ENCODE data around the gene SLC19A3. TPM values are rescaled to one million over a fixed set of nuclear protein-coding genes. Genes with fewer than 3 reads are reported as not detected.
"Not testable (repeated sequence)": the region's sequence is repeated elsewhere in the genome, so short reads cannot be mapped to it uniquely, and the experiment has no call there.

Gene SLC19A3
- not detected in 2 replicates for total RNA-seq (2014; rRNA removed; shearing (Covaris generic))

DNA sequence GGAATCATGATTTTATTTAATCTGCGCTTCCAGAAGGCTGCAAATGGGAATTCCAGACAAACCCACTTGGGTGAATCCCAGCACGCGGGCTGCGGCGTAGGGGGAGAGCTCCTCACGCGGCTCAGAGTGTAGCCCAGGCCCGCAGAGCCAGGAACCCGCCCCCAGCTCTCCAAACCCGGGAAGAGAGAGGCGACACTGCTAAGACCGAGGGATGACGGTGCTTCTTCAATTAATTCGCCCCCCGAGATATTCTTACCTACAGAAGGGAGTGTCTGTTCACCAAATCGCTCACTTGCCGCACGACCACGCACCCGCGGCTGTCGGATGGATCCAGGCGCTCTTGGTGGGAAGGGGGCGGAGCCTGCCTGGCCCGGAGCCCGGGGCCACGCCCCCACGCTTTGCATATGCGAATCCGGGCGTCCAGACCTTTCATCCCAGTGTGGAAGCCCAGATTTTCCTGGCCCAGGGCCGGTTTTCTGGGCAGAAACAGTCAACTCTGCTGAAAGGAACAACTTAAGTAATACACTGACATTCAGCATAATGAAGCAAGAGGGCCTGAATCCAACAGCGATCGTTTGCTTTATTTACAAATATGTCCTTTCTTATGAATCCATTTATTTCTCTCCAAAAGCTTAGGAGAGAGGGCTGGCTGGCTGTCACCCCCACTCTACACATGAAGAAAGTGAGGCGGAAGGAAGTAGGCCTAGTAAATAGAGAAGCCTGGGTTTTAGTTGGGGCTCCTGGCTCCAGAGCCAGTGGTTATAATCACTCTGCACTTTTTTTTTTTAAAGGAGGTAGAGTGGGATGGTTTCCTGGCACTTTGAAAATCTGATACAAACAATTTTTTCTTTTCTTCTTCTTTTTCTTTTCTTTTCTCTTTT lies at the start of gene SLC19A3:
Gene SLC19A3 (minus strand): TSS at position 342 of the 881 bp plus-strand sequence. CDS start 15,710 bp downstream, outside the sequence.
- DNase-seq: no peak
- Histone ChIP-seq H3K27me3 (no peaks in the 10 kb centered on the region), H3K4me1 (no peaks in the 10 kb centered on the region), H3K4me3 (no peak within 1 kb of the TSS), H3K27ac (no peak within 1 kb of the TSS), H3K36me3 (no peaks in the 10 kb centered on the region), H3K9me3 (replicated peaks) (no peaks in the 10 kb centered on the region)

GRCh38 chr2:227766373-227766883 lies 48.6 kb upstream of the SLC19A3 start:
- no peaks in the 10 kb centered on the region for H3K36me3 ChIP-seq
- peak; percentile 73 to 90 for DNase-seq
- H3K9me3 ChIP-seq (replicated peaks): no peaks in the 10 kb centered on the region
- H3K27ac ChIP-seq: no peak overlapping the region
- H3K4me3 ChIP-seq: no peak overlapping the region
- no peaks in the 10 kb centered on the region for H3K27me3 ChIP-seq
- H3K4me1 ChIP-seq: no peaks in the 10 kb centered on the region

- DNase-seq: no peak
- H3K4me1 ChIP-seq: no peaks in the 10 kb centered on the region
- no peaks in the 10 kb centered on the region for H3K36me3 ChIP-seq
- no peak overlapping the region for H3K4me3 ChIP-seq
- no peaks in the 10 kb centered on the region for H3K27me3 ChIP-seq
- no peak overlapping the region for H3K27ac ChIP-seq
- no peaks in the 10 kb centered on the region for H3K9me3 ChIP-seq (replicated peaks)
Observed at GRCh38 chr2:227765788-227766372, 48.1 kb upstream of the SLC19A3 start.

DNA sequence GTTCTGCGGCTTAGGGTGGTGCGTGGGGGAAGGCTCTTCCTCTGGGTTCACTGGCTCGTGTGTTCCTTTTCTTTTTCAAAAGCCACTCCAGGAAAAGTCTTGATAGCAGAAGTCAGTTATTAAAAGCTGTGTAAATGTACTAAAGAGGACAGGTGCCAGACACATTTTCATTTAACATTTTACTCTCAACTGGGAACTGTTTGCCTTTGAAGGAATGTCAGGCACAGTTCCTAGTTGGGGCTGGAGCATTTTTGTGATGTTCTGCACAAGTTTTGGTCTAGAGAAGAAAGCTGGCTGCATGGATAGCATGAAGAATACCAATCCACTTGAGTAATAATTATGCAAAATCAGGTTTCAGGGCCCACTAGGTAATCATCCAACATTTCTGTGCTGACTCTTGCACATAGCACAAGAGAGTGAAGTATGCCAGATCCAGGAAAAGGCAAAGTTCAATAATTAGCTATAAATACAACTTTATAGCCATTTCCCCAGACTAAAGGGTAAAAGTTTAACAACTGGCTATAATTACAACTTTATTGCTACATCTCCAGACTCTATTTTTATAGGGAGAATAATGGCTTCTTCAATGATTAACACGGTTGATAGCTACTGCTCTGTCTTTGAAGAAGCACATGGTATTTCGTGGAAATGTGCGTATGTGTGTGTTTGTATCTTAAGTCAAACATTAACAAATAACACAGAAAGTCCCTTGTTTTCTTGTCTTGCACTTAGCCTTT lies 44.1 kb upstream of the SLC19A3 start:
- H3K36me3 ChIP-seq: no peaks in the 10 kb centered on the region
- H3K4me1 ChIP-seq: no peaks in the 10 kb centered on the region
- H3K27me3 ChIP-seq: no peaks in the 10 kb centered on the region
- no peak overlapping the region for H3K4me3 ChIP-seq
- no peak overlapping the region for H3K27ac ChIP-seq
- no peak for DNase-seq
- H3K9me3 ChIP-seq (replicated peaks): no peaks in the 10 kb centered on the region

DNA sequence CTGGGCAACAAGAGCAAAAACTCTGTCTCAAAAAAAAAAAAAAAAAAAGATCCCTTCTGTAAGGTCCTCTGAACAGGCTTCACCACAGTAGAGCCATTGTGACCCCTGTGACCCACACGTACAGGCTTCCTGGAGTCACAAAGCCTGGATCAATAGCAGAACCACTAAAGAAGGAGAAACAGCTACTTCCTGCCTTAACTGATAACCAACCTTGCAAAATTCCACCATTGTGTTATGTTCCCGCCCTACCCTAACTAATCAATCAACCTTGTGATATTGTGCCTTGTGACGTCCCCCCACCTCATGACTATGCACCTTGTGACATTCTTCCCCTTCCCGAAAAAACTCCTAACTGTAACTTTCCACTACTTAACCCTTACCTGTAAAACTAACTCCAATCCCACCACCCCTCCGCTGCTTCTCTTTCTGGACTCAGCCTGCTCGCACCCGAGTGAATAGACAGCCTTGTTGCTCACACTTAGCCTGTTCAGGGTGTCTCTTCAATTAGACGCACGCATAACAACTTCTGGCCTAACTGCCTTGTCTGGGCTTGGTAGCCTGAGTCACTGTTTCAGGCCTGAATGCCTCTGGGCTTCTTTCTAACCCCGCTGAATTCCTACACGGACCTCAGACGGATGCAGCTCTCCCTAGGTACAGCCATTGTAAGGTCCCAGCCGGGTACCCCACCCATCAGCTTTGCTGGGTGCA lies 41.7 kb upstream of the SLC19A3 start:
- H3K27ac ChIP-seq: no peak overlapping the region
- H3K9me3 ChIP-seq (replicated peaks): no peaks in the 10 kb centered on the region
- H3K36me3 ChIP-seq: no peaks in the 10 kb centered on the region
- H3K27me3 ChIP-seq: no peaks in the 10 kb centered on the region
- H3K4me1 ChIP-seq: no peaks in the 10 kb centered on the region
- no peak for DNase-seq
- H3K4me3 ChIP-seq: no peak overlapping the region

DNA sequence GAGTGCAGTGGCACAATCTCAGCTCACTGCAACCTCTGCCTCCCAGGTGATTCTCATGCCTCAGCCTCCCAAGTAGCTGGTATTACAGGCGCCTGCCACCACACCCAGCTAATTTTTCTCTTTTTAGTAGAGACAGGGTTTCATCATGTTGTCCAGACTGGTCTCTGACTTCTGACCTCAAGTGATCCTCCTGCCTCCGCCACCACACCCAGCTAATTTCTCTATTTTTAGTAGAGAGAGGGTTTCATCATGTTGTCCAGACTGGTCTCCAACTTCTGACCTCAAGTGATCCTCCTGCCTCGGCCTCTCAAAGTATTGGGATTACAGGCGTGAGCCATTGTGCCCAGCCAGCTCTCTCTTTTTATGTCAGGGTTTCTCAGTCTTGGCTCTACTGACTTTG lies 38.4 kb upstream of the SLC19A3 start:
- H3K36me3 ChIP-seq; H3K4me1 ChIP-seq; H3K9me3 ChIP-seq (replicated peaks); H3K27me3 ChIP-seq; DNase-seq; H3K4me3 ChIP-seq; H3K27ac ChIP-seq: not testable (repeated sequence)

DNA sequence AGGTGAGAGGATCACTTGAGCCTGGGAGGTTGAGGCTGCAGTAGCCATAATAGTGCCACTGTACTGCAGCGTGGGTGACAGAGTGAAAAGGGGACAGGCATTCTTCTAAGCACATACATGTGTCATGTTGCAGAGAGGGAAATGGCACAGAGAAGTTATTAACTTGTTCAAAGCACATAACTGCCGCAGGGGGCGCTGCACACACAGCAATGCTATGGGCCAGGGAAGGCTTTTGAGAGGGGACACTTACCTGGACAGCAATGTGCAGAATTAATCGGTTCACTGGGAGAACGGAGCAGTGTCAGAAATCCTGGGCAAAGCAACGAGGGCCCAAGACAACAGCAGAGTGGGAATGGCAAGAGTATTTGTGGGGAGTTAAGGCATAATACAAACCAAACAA lies 30.3 kb upstream of the SLC19A3 start:
- peak in 1 of 2 experiments; percentile 34 for DNase-seq
- 0 out of 2 replicates have a peak, but pooled peaks cover 3% of the 10 kb centered on the region for H3K27me3 ChIP-seq
- H3K4me3 ChIP-seq: no peak overlapping the region
- H3K9me3 ChIP-seq (replicated peaks): no peaks in the 10 kb centered on the region
- H3K36me3 ChIP-seq: no peaks in the 10 kb centered on the region
- H3K27ac ChIP-seq: no peak overlapping the region
- H3K4me1 ChIP-seq: no peaks in the 10 kb centered on the region

GRCh38 chr2:227745594-227745993 lies 27.8 kb upstream of the SLC19A3 start, which contains the start of gene SCYGR8:
Gene SCYGR8, plus strand, starts transcription at chr2:227745894. Its CDS starts 0 bp downstream, at chr2:227745894.
- Histone ChIP-seq H3K27me3 (0 out of 2 replicates have a peak, but pooled peaks cover 3% of the 10 kb centered on the region), H3K27ac (no peak within 1 kb of the TSS), H3K36me3 (no peaks in the 10 kb centered on the region), H3K4me3 (no peak within 1 kb of the TSS), H3K9me3 (replicated peaks) (no peaks in the 10 kb centered on the region), H3K4me1 (no peaks in the 10 kb centered on the region)
- DNase-seq: no peak

DNA sequence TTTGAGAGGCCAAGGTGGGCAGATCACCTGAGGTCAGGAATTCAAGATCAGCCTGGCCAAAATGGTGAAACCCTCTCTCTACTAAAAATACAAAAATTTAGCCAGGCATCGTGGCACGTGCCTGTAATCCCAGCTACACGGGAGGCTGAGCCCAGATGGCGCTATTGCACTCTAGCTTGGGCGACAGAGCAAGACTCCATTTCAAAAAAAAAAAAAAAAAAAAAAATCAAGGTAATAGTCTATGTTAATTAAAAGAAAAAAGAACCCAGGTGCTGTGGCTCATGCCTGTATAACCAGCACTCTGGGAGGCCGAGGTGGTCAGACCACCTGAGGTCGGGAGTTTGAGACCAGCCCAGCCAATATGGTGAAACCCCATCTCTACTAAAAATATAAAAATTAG lies 22.9 kb upstream of the SLC19A3 start:
- not testable (repeated sequence) for H3K27me3 ChIP-seq; H3K36me3 ChIP-seq; H3K4me3 ChIP-seq; H3K9me3 ChIP-seq (replicated peaks); H3K27ac ChIP-seq
- peak in 1 of 2 experiments; percentile 15 for DNase-seq
- H3K4me1 ChIP-seq: peaks cover 10% of the 10 kb centered on the region

DNA sequence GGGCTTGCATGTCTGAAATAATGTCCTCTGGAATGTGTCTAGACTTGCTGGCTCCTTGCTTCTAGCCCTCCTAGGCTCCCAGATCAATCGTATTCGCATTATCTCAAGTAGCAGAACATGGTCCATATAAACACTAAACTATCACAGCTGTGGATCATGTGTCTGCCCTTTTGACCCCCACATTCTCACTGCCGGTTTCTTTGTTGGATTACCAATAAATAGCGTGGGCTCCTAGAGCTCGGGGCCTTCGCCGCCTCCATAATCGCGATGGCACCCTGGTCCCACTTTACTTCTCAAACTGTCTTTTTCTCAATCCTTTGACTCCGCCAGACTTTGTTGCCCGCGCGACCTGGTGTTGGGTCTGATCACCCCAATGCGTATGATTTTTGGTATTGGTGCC lies 21.5 kb upstream of the SLC19A3 start:
- Histone ChIP-seq H3K4me3 (no peak overlapping the region), H3K36me3 (no peaks in the 10 kb centered on the region), H3K4me1 (peaks cover 10% of the 10 kb centered on the region), H3K27me3 (no peaks in the 10 kb centered on the region), H3K9me3 (replicated peaks) (no peaks in the 10 kb centered on the region), H3K27ac (peak overlapping the region; percentile 39; the same call in 1 of the 2 replicates)
- peak; percentile 38 to 41 for DNase-seq

- H3K4me1 ChIP-seq: no peaks in the 10 kb centered on the region
- no peak within 1 kb of the TSS for H3K4me3 ChIP-seq
- H3K27me3 ChIP-seq: no peaks in the 10 kb centered on the region
- no peak within 1 kb of the TSS for H3K27ac ChIP-seq
- no peak for DNase-seq
- no peaks in the 10 kb centered on the region for H3K36me3 ChIP-seq
- H3K9me3 ChIP-seq (replicated peaks): no peaks in the 10 kb centered on the region
Observed at GRCh38 chr2:227728035-227728434, 10.2 kb upstream of the SLC19A3 start, which contains the start of gene SCYGR7. Gene SCYGR7, plus strand, starts transcription at chr2:227728335. Its CDS starts 0 bp downstream, at chr2:227728335.

- no peak within 1 kb of the TSS for H3K4me3 ChIP-seq
- H3K27me3 ChIP-seq: no peaks in the 10 kb centered on the region
- H3K36me3 ChIP-seq: no peaks in the 10 kb centered on the region
- no peaks in the 10 kb centered on the region for H3K9me3 ChIP-seq (replicated peaks)
- H3K27ac ChIP-seq: no peak within 1 kb of the TSS
- DNase-seq: peak; percentile 43
- no peaks in the 10 kb centered on the region for H3K4me1 ChIP-seq
Observed at GRCh38 chr2:227724394-227725039, 6.7 kb upstream of the SLC19A3 start, which contains the start of gene SCYGR6. Gene SCYGR6, minus strand, starts transcription at chr2:227724757. Its CDS starts 0 bp downstream, at chr2:227724757.

- not testable (repeated sequence) for H3K4me3 ChIP-seq; H3K27me3 ChIP-seq; DNase-seq; H3K36me3 ChIP-seq; H3K9me3 ChIP-seq (replicated peaks); H3K4me1 ChIP-seq; H3K27ac ChIP-seq
Observed at GRCh38 chr2:227722821-227723220, 5.0 kb upstream of the SLC19A3 start.

DNA sequence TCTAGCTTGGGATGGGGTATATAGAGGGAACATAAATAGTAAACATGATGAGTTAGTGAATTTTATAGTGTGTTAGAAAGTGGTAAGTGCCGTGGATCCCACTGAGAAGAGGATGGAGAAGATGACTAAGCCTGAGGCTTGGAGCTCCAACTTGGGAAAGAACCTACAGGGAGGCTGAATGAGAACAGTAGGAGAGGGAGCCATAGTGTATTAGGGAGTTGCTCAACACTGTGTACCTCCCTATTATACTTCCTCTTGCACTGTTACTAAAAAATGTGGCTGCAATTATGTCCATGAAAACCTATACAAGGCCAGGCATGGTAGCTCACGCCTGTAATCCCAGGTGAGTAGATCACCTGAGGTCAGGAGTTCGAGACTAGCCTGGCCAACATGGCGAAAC lies 2.9 kb upstream of the SLC19A3 start:
- H3K36me3 ChIP-seq: no peaks in the 10 kb centered on the region
- no peak overlapping the region for H3K27ac ChIP-seq
- H3K4me3 ChIP-seq: no peak overlapping the region
- no peak for DNase-seq
- no peaks in the 10 kb centered on the region for H3K9me3 ChIP-seq (replicated peaks)
- no peaks in the 10 kb centered on the region for H3K27me3 ChIP-seq
- H3K4me1 ChIP-seq: no peaks in the 10 kb centered on the region

Data from SJCRH30 (cell line).